ENCODE data around the gene ZDHHC11B. TPM values are rescaled to one million over a fixed set of nuclear protein-coding genes. Genes with fewer than 3 reads are reported as not detected.
"Not testable (repeated sequence)": the region's sequence is repeated elsewhere in the genome, so short reads cannot be mapped to it uniquely, and the experiment has no call there.

Gene ZDHHC11B
- total and polyA plus RNA-seq, 2 donors (not counting 1 experiment from before 2014, with no cell fraction given), result 0.52 TPM; not detected in 1

GRCh38 chr5:749101-749670 lies 35.3 kb downstream of the ZDHHC11B start:
- no peaks in the 10 kb centered on the region for H3K9me3 ChIP-seq (ENCODE audit: control extremely low read depth in 1 of 3, control insufficient read depth in 2 of 3, insufficient read depth in 1 of 3, low read length in 2 of 3)
- H3K4me1 ChIP-seq (ENCODE audit: control insufficient read depth in 2 of 2, insufficient read depth in 2 of 2, low read length in 2 of 2), result no peaks in the 10 kb centered on the region
- no peak overlapping the region for H3K4me3 Mint-ChIP-seq
- no peak for ATAC-seq (ENCODE audit: low read depth)
- no peak overlapping the region for H3K4me3 ChIP-seq (ENCODE audit: control extremely low read depth in 1 of 5, extremely low read depth in 1 of 5, insufficient read depth in 1 of 5, low read depth in 2 of 5, low read length in 4 of 5)
- no peaks in the 10 kb centered on the region for H3K36me3 ChIP-seq (replicated peaks in 1 of 2; ENCODE audit: control extremely low read depth in 1 of 2, control insufficient read depth in 1 of 2, extremely low read depth in 1 of 2, insufficient read depth in 2 of 2, low read length in 1 of 2)
- no peaks in the 10 kb centered on the region for H3K27me3 ChIP-seq (replicated peaks in 1 of 4; ENCODE audit: control extremely low read depth in 1 of 4, control insufficient read depth in 3 of 4, insufficient read depth in 4 of 4, low read length in 3 of 4)
- no peak overlapping the region for H3K9ac ChIP-seq (ENCODE audit: low read length)
- H3K9me3 Mint-ChIP-seq (ENCODE audit: insufficient read depth), result no peaks in the 10 kb centered on the region
- H3K27me3 Mint-ChIP-seq, result no peaks in the 10 kb centered on the region
- H3K4me1 Mint-ChIP-seq, result no peaks in the 10 kb centered on the region
- no peak for TF ChIP-seq EZH2 (IDR thresholded peaks at IDR 0.05; ENCODE audit: borderline replicate concordance, insufficient read depth, low read depth, low read length, poor library complexity, severe bottlenecking)
- no peak for TF ChIP-seq CTCF (IDR thresholded peaks at IDR 0.05)
- H4K20me1 ChIP-seq (ENCODE audit: control insufficient read depth, insufficient read depth, low read length, poor library complexity, severe bottlenecking), result no peaks in the 10 kb centered on the region
- H2AFZ ChIP-seq (ENCODE audit: insufficient read depth, low read depth, low read length, poor library complexity, severe bottlenecking), result no peak overlapping the region
- no peaks in the 10 kb centered on the region for H3K79me2 ChIP-seq (ENCODE audit: control insufficient read depth, insufficient read depth, low read length)
- POLR2A ChIA-PET, result no interaction called here
- H3K27ac Mint-ChIP-seq, result no peak overlapping the region
- no peak overlapping the region for H3K4me2 ChIP-seq (replicated peaks; ENCODE audit: low read depth, low read length, poor library complexity, severe bottlenecking)
- intact Hi-C loops (cut with micrococcal nuclease), result no loop called here
- no peak overlapping the region for H3K27ac ChIP-seq (ENCODE audit: low read length in 2 of 2)
- no CpG with 5 or more reads among the region's 14 CpGs for WGBS (ENCODE audit: insufficient coverage)
- DNase-seq, result no peak
- CTCF ChIA-PET, result no interaction called here

GRCh38 chr5:748011-748980 lies 36.2 kb downstream of the ZDHHC11B start:
- H3K4me3 Mint-ChIP-seq; H2AFZ ChIP-seq (ENCODE audit: insufficient read depth, low read depth, low read length, poor library complexity, severe bottlenecking); H3K27me3 Mint-ChIP-seq; DNase-seq; H3K9me3 ChIP-seq (ENCODE audit: control extremely low read depth in 1 of 3, control insufficient read depth in 2 of 3, insufficient read depth in 1 of 3, low read length in 2 of 3); H4K20me1 ChIP-seq (ENCODE audit: control insufficient read depth, insufficient read depth, low read length, poor library complexity, severe bottlenecking); H3K79me2 ChIP-seq (ENCODE audit: control insufficient read depth, insufficient read depth, low read length); H3K9ac ChIP-seq (ENCODE audit: low read length); CTCF ChIA-PET; ATAC-seq (ENCODE audit: low read depth); H3K4me2 ChIP-seq (replicated peaks; ENCODE audit: low read depth, low read length, poor library complexity, severe bottlenecking); H3K4me1 ChIP-seq (ENCODE audit: control insufficient read depth in 2 of 2, insufficient read depth in 2 of 2, low read length in 2 of 2); intact Hi-C loops (cut with micrococcal nuclease); H3K27ac ChIP-seq (ENCODE audit: low read length in 2 of 2); H3K27ac Mint-ChIP-seq; H3K9me3 Mint-ChIP-seq (ENCODE audit: insufficient read depth); H3K4me3 ChIP-seq (ENCODE audit: control extremely low read depth in 1 of 5, extremely low read depth in 1 of 5, insufficient read depth in 1 of 5, low read depth in 2 of 5, low read length in 4 of 5); H3K4me1 Mint-ChIP-seq; H3K36me3 ChIP-seq (replicated peaks in 1 of 2; ENCODE audit: control extremely low read depth in 1 of 2, control insufficient read depth in 1 of 2, extremely low read depth in 1 of 2, insufficient read depth in 2 of 2, low read length in 1 of 2); H3K27me3 ChIP-seq (replicated peaks in 1 of 4; ENCODE audit: control extremely low read depth in 1 of 4, control insufficient read depth in 3 of 4, insufficient read depth in 4 of 4, low read length in 3 of 4); POLR2A ChIA-PET: not testable (repeated sequence)
- WGBS (ENCODE audit: insufficient coverage), result no CpG with 5 or more reads among the region's 18 CpGs

GRCh38 chr5:747303-747844 lies 37.2 kb downstream of the ZDHHC11B start:
- H3K79me2 ChIP-seq (ENCODE audit: control insufficient read depth, insufficient read depth, low read length); H3K9me3 Mint-ChIP-seq (ENCODE audit: insufficient read depth); H3K27ac Mint-ChIP-seq; H3K9me3 ChIP-seq (ENCODE audit: control extremely low read depth in 1 of 3, control insufficient read depth in 2 of 3, insufficient read depth in 1 of 3, low read length in 2 of 3); H3K27me3 ChIP-seq (replicated peaks in 1 of 4; ENCODE audit: control extremely low read depth in 1 of 4, control insufficient read depth in 3 of 4, insufficient read depth in 4 of 4, low read length in 3 of 4); H3K9ac ChIP-seq (ENCODE audit: low read length); H3K4me3 Mint-ChIP-seq; CTCF ChIA-PET; H3K36me3 ChIP-seq (replicated peaks in 1 of 2; ENCODE audit: control extremely low read depth in 1 of 2, control insufficient read depth in 1 of 2, extremely low read depth in 1 of 2, insufficient read depth in 2 of 2, low read length in 1 of 2); DNase-seq; H3K27ac ChIP-seq (ENCODE audit: low read length in 2 of 2); H3K4me1 Mint-ChIP-seq; ATAC-seq (ENCODE audit: low read depth); intact Hi-C loops (cut with micrococcal nuclease); H3K27me3 Mint-ChIP-seq; H4K20me1 ChIP-seq (ENCODE audit: control insufficient read depth, insufficient read depth, low read length, poor library complexity, severe bottlenecking); H3K4me2 ChIP-seq (replicated peaks; ENCODE audit: low read depth, low read length, poor library complexity, severe bottlenecking); H3K4me3 ChIP-seq (ENCODE audit: control extremely low read depth in 1 of 5, extremely low read depth in 1 of 5, insufficient read depth in 1 of 5, low read depth in 2 of 5, low read length in 4 of 5); H2AFZ ChIP-seq (ENCODE audit: insufficient read depth, low read depth, low read length, poor library complexity, severe bottlenecking); POLR2A ChIA-PET; H3K4me1 ChIP-seq (ENCODE audit: control insufficient read depth in 2 of 2, insufficient read depth in 2 of 2, low read length in 2 of 2): not testable (repeated sequence)
- WGBS (ENCODE audit: insufficient coverage), result no CpG with 5 or more reads among the region's 9 CpGs
